GM12878 (cell line): ENCODE results near the gene PLCG2. TPM values are rescaled to one million over a fixed set of nuclear protein-coding genes. Genes with fewer than 3 reads are reported as not detected.

Experiments used
- ATF3 ChIP-seq: IDR thresholded peaks from 2 replicates; pipeline ENCODE4 v1.6.1; 2011; ENCODE audit warnings: low read depth, mild to moderate bottlenecking, low read length, moderate library complexity, borderline replicate concordance; ENCODE audit errors: extremely low read depth
- ATF7 ChIP-seq: fragments of 450-650 bp; IDR thresholded peaks from 2 replicates; pipeline ENCODE4 v1.6.1; 2016; ENCODE audit warnings: low read depth, mild to moderate bottlenecking
- BMI1 ChIP-seq: fragments of 450-650 bp; IDR thresholded peaks from 2 replicates; pipeline ENCODE4 v1.6.1; 2016; ENCODE audit warnings: mild to moderate bottlenecking, moderate library complexity, borderline replicate concordance
- DPF2 ChIP-seq: fragments of 450-650 bp; IDR thresholded peaks from 2 replicates; pipeline ENCODE4 v1.6.1; 2017; ENCODE audit warnings: mild to moderate bottlenecking
- HDAC6 ChIP-seq: fragments of 200-600 bp; sonication (generic); IDR thresholded peaks from one replicate; pipeline ENCODE4 v1.8.0; 2017; ENCODE audit warnings: antibody characterized with exemption; ENCODE audit not compliant: unreplicated experiment
- HSF1 ChIP-seq: fragments of 150-350 bp; IDR thresholded peaks from 2 replicates; pipeline ENCODE4 v1.6.1; 2014; ENCODE audit warnings: mild to moderate bottlenecking, low read depth, low read length
- KDM1A ChIP-seq: fragments of 200-600 bp; sonication (generic); IDR thresholded peaks from 2 replicates; pipeline ENCODE4 v1.6.1; 2016; ENCODE audit warnings: borderline replicate concordance
- NFYB ChIP-seq: IDR thresholded peaks from 2 replicates; pipeline ENCODE4 v1.6.1; 2011; ENCODE audit warnings: low read depth, mild to moderate bottlenecking, low read length, improper control_type of control experiment, moderate library complexity; ENCODE audit not compliant: insufficient read depth
- NR2F1 ChIP-seq: fragments of 450-650 bp; conservative IDR thresholded peaks from 2 replicates; pipeline ENCODE4 v1.6.1; 2017; ENCODE audit warnings: mild to moderate bottlenecking
- PAX5 ChIP-seq: IDR thresholded peaks from 2 replicates; pipeline ENCODE4 v1.6.1; 2011; ENCODE audit warnings: low read depth, low read length, borderline replicate concordance
- SKIL ChIP-seq: fragments of 450-650 bp; IDR thresholded peaks from 2 replicates; pipeline ENCODE4 v1.6.1; 2017; ENCODE audit warnings: mild to moderate bottlenecking, low read depth, inconsistent platforms; ENCODE audit not compliant: poor library complexity, severe bottlenecking
- SMARCA5 ChIP-seq: fragments of 450-650 bp; IDR thresholded peaks from 2 replicates; pipeline ENCODE4 v1.6.1; 2017; ENCODE audit warnings: mild to moderate bottlenecking
- SREBF1 ChIP-seq: IDR thresholded peaks from 2 replicates; pipeline ENCODE4 v1.6.1; 2012; ENCODE audit warnings: mild to moderate bottlenecking, low read length
- USF1 ChIP-seq: IDR thresholded peaks from 2 replicates; pipeline ENCODE4 v1.6.1; 2011; ENCODE audit warnings: borderline replicate concordance, low read depth, mild to moderate bottlenecking, moderate library complexity, mixed read lengths, low read length; ENCODE audit not compliant: insufficient read depth; ENCODE audit errors: extremely low read length
- ZBTB33 ChIP-seq: fragments of 450-650 bp; IDR thresholded peaks from 2 replicates; pipeline ENCODE4 v1.6.1; 2017; ENCODE audit warnings: mild to moderate bottlenecking
- ZNF24 ChIP-seq: fragments of 450-650 bp; IDR thresholded peaks from 2 replicates; pipeline ENCODE4 v1.6.1; 2017; ENCODE audit warnings: antibody characterized with exemption, mild to moderate bottlenecking
- ZNF592 ChIP-seq: fragments of 450-650 bp; IDR thresholded peaks from 2 replicates; pipeline ENCODE4 v1.6.1; 2017; ENCODE audit warnings: mild to moderate bottlenecking, moderate library complexity
- ZNF622 ChIP-seq: fragments of 450-650 bp; IDR thresholded peaks from 2 replicates; pipeline ENCODE4 v1.6.1; 2017; ENCODE audit warnings: mild to moderate bottlenecking, inconsistent platforms
- polyA plus RNA-seq, 11 experiments: library from polyadenylated mRNA; depleted of rRNA in 4 of 11; unstranded in 6 of 11; stranded (reverse) in 5 of 11; fragments of >200 nt; fragmentation: Nextera tagmentation in 4 of 11; fragmentation: Illumina TruSeq in 1 of 11; extraction: Ambion mirVana in 4 of 11; extraction: Trizol in 1 of 11; gene quantifications; 1 replicate in 1 of 11; 2 replicates in 10 of 11; pipeline versions ENCODE4 v1.2.1 to v1.2.3, GENCODE V29; 2011 to 2016; ENCODE audit warnings: inconsistent platforms in 2 of 11, missing spikeins in 2 of 11, low read depth in 1 of 11
- total RNA-seq, 4 experiments: library from RNA; depleted of rRNA in 3 of 4; stranded (reverse); fragments of >200 nt in 3 of 4; fragmentation: Illumina TruSeq in 1 of 4; extraction: Trizol in 1 of 4; gene quantifications; 2 replicates each; pipeline versions ENCODE4 v1.2.1 to v1.2.3, GENCODE V29; 2013 to 2021

PLCG2 gene
- total and polyA plus RNA-seq, 10 of the 15 experiments (the other 5 are each of a cell fraction or from before 2014, with no cell fraction given): 47.6 to 256 (median 149) TPM

- TF ChIP-seq ATF7: no peak
- no peak for TF ChIP-seq ZBTB33
- no peak for TF ChIP-seq SKIL
- no peak for TF ChIP-seq KDM1A
- no peak for TF ChIP-seq PAX5
- no peak for TF ChIP-seq SREBF1
- TF ChIP-seq NFYB: no peak
- no peak for TF ChIP-seq ZNF24
- TF ChIP-seq ATF3: no peak
- TF ChIP-seq HSF1: peak; percentile 51; the same call in 1 of the 2 replicates
- no peak for TF ChIP-seq BMI1
- no peak for TF ChIP-seq ZNF592
- TF ChIP-seq USF1: no peak
- TF ChIP-seq HDAC6: no peak
- TF ChIP-seq SMARCA5: peak; percentile 71; the same call in 1 of the 2 replicates
- no peak for TF ChIP-seq ZNF622
- peak; percentile 86 for TF ChIP-seq DPF2
- no peak; the same call in 1 of the 2 replicates for TF ChIP-seq NR2F1
Measured at GRCh38 chr16:81816793-81817210, 37.7 kb downstream of the PLCG2 start (continued).
